BLaER1 (cell line): ENCODE data around the gene CRHR2.
"Not testable (repeated sequence)": the region's sequence is repeated elsewhere in the genome, so short reads cannot be mapped to it uniquely, and the experiment has no call there.

Source experiments
- H3K27ac ChIP-seq: shearing (Covaris generic); formaldehyde crosslinking; 2 replicates; pipeline ENCODE4 v1.8.1; 2022
- H3K27me3 ChIP-seq: shearing (Covaris generic); formaldehyde crosslinking; 2 replicates; pipeline ENCODE4 v1.8.1; 2022
- H3K36me3 ChIP-seq: shearing (Covaris generic); formaldehyde crosslinking; 2 replicates; pipeline ENCODE4 v1.8.1; 2022
- H3K4me1 ChIP-seq: shearing (Covaris generic); formaldehyde crosslinking; 2 replicates; pipeline ENCODE4 v1.8.1; 2022
- H3K4me2 ChIP-seq: shearing (Covaris generic); formaldehyde crosslinking; 2 replicates; pipeline ENCODE4 v1.8.1; 2022
- H3K4me3 ChIP-seq: shearing (Covaris generic); formaldehyde crosslinking; 2 replicates; pipeline ENCODE4 v1.8.1; 2022
- H3K9ac ChIP-seq: shearing (Covaris generic); formaldehyde crosslinking; 2 replicates; pipeline ENCODE4 v1.8.1; 2022
- H3K9me3 ChIP-seq: shearing (Covaris generic); formaldehyde crosslinking; 2 replicates; pipeline ENCODE4 v1.8.1; 2022
- H4K20me1 ChIP-seq: shearing (Covaris generic); formaldehyde crosslinking; 2 replicates; pipeline ENCODE4 v1.8.1; 2022
- Cebpa-rat ChIP-seq: shearing (Covaris generic); IDR thresholded peaks from 2 replicates; pipeline ENCODE4 v1.8.1; 2022

Gene CRHR2

DNA sequence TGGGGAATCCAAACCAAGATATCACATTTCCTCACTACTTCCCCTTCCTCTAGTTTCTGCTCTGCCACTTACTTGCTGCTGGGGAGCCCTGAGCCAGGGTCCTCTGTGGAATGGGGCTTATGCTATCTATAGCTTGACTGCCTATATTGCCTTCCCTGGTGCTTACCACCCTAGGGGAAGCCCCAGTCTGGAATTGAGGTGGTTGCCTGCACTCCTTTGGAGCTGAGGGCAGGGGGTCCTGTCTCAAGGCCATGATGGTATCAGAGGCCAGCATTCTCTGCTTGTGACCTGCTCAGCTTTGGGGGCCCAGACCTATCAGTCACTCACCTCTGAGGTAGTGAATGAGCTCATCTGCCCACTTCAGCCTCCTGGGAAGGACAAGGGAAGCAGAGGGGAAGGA, 40.4 kb upstream of the CRHR2 start:
- H3K27ac ChIP-seq, result no peak overlapping the region
- no peak for TF ChIP-seq Cebpa-rat

DNA sequence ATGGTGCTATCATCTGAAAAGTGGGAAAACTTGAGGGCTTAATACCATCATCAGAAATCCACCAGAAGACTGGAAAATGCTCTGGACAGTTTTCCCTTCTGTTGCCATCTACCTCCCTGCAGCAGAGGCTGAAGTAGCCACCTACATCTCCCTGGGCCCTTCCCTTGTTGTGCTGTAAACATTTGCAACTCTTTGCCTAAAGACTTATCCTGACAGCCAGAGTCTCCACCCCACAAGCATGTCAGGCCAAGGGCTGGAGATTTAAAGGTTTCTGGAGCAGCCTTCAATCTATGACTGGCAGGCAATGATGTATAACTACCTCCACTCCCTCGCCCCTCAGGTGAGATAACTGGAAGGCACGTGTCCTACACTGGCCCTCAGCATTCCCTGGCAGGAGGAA, 39.9 kb upstream of the CRHR2 start:
- Histone ChIP-seq H3K9ac (no peak overlapping the region), H3K4me2 (no peak overlapping the region), H3K4me1 (peaks cover 11% of the 10 kb centered on the region), H3K9me3 (peaks cover 30% of the 10 kb centered on the region), H3K36me3 (no peaks in the 10 kb centered on the region), H4K20me1 (no peaks in the 10 kb centered on the region), H3K27me3 (no peaks in the 10 kb centered on the region), H3K27ac (no peak overlapping the region), H3K4me3 (no peak overlapping the region)
- no peak for TF ChIP-seq Cebpa-rat

More for the DNA sequence above, 40.4 kb upstream of the CRHR2 start:
- Histone ChIP-seq H3K4me1 (peaks cover 16% of the 10 kb centered on the region), H3K4me2 (no peak overlapping the region), H3K9ac (no peak overlapping the region), H4K20me1 (no peaks in the 10 kb centered on the region), H3K9me3 (peaks cover 27% of the 10 kb centered on the region), H3K4me3 (no peak overlapping the region), H3K27me3 (no peaks in the 10 kb centered on the region), H3K36me3 (no peaks in the 10 kb centered on the region)

DNA sequence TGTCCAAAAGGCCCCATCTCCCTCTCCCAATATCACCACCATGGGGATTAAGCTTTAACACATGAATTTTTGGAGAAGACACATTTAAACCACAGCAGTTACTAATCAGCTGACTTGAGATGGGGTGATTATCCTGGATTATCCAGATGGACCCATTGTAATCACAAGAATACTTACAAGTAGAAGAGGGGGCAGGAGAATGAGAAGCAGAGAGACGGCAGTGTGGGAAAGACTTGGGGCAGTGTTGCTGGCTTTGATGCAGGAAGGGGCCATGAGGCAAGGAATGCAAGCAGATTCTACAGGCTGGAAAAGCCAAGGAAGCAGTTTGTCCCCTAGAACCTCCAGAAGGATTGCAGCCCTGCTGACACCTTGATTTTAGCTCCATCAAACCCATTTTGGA, 39.0 kb upstream of the CRHR2 start:
- Histone ChIP-seq H3K4me2 (no peak overlapping the region), H3K36me3 (no peaks in the 10 kb centered on the region), H3K4me3 (no peak overlapping the region), H3K4me1 (peaks cover under 1% of the 10 kb centered on the region), H3K27me3 (no peaks in the 10 kb centered on the region), H3K9ac (no peak overlapping the region), H3K27ac (no peak overlapping the region), H4K20me1 (no peaks in the 10 kb centered on the region), H3K9me3 (peaks cover 31% of the 10 kb centered on the region)
- no peak for TF ChIP-seq Cebpa-rat

DNA sequence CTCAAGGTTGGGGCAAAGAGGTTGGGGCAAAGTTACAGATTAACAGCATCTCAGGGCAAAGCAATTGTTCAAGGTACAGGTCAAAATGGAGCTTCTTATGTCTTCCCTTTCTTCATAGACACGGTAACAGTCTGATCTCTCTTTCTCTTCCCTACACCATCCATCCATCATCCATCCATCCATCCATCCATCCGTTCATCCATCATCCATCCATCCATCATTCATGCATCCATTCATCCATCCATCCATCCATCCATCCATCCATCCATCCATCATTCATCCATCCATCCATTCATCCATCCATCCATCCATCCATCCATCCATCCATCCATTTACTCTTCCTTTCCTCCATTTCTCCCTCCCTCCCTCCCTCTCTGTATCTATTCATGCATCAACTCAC, 37.2 kb upstream of the CRHR2 start:
- not testable (repeated sequence) for H3K4me3 ChIP-seq, H4K20me1 ChIP-seq

DNA sequence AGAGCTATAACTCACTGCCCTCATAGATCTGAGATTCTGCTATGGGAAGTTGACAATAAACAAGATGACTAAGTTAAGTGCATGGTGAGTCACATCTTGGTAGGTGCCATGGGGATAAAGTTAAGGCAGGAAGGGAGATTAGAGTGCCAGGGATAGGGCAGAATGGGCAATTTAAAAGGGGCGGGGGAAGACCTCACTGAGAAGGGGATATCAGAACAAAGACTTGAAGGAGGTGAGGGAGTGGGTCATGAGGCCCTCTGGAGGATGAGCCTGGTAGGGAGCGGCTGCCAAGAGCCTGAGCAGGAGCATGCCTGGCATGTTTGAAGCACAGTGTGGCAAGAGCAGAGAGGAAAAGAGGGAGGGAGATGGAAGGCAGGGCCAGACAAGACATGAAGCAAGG, 34.9 kb upstream of the CRHR2 start:
- Histone ChIP-seq H3K36me3 (no peaks in the 10 kb centered on the region), H3K9ac (no peak overlapping the region), H3K27ac (no peak overlapping the region), H3K4me2 (no peak overlapping the region), H3K4me3 (no peak overlapping the region), H3K27me3 (no peaks in the 10 kb centered on the region), H3K9me3 (peaks cover 31% of the 10 kb centered on the region), H4K20me1 (no peaks in the 10 kb centered on the region), H3K4me1 (no peaks in the 10 kb centered on the region)
- TF ChIP-seq Cebpa-rat, result no peak

More for the DNA sequence above, 37.2 kb upstream of the CRHR2 start:
- not testable (repeated sequence) for H3K4me1 ChIP-seq, H3K4me2 ChIP-seq, H3K27me3 ChIP-seq, H3K27ac ChIP-seq, H3K36me3 ChIP-seq, H3K9ac ChIP-seq
- peaks cover 31% of the 10 kb centered on the region for H3K9me3 ChIP-seq

DNA sequence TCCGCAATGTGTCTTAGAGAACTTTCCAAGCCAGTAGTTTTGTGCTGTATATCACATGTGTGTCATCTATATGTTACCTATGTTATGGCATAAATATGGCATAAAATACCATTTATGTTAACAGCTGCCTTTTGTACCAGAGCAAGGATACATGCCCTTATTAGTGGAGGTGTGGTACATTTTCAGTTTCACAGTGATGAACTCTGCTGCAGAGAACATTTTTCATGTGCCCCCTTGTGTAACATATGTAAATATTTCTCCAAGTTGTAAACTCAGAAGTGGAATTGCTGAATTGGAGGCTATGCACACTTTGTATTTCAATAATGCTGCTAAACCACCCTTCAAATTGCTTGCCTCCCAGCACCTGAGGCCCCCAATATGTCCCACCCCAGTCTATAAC, 31.9 kb upstream of the CRHR2 start:
- TF ChIP-seq Cebpa-rat, result no peak
- no peak overlapping the region for H3K27ac ChIP-seq
- H3K4me1 ChIP-seq, result no peaks in the 10 kb centered on the region
- H3K4me3 ChIP-seq, result no peak overlapping the region
- H3K4me2 ChIP-seq, result no peak overlapping the region
- H3K27me3 ChIP-seq, result no peaks in the 10 kb centered on the region
- H3K9me3 ChIP-seq, result peaks cover 18% of the 10 kb centered on the region
- no peaks in the 10 kb centered on the region for H3K36me3 ChIP-seq
- H4K20me1 ChIP-seq, result no peaks in the 10 kb centered on the region
- H3K9ac ChIP-seq, result no peak overlapping the region

DNA sequence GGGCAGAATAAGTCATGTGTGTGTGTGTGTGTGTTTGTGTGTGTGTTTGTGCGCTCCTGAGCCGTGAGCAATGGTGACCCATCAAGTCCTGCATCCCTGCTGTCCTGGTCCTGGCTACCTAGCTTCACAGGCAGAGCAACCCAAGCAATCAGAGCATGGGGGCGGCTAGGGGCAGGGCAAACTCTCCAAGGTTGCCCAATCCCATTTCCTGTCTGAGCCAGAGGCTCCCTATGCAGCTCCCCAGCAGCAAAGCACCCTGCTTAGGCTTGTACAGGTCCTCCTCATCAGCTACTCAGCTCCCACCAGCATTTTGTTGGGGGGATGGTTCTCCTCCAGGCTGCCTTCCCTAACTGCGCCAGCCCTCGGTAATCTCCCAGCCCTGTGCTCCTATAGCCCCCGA, 31.1 kb upstream of the CRHR2 start:
- no peak overlapping the region for H3K27ac ChIP-seq
- no peaks in the 10 kb centered on the region for H3K36me3 ChIP-seq
- no peak overlapping the region for H3K4me2 ChIP-seq
- no peaks in the 10 kb centered on the region for H4K20me1 ChIP-seq
- H3K27me3 ChIP-seq, result no peaks in the 10 kb centered on the region
- no peak overlapping the region for H3K9ac ChIP-seq
- no peaks in the 10 kb centered on the region for H3K4me1 ChIP-seq
- H3K4me3 ChIP-seq, result no peak overlapping the region
- H3K9me3 ChIP-seq, result peaks cover 11% of the 10 kb centered on the region
- TF ChIP-seq Cebpa-rat, result no peak

DNA sequence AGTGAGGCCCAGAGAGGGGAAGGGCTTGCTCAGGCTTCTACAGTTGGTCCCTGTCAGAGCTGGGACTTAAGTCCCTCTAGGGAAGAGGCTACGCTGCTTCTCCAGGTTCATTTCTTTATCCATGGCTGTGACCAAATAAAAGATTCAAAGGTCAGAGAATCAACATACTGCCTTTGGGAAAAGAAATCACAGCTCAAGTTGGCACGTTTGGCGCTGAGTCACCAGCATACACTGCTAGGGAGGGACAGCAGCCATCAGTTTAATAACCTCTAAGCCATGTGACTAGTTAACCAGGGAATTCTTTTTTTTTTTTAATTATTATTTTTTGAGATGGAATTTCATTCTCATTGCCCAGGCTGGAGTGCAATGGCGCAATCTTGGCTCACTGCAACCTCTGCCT, 28.4 kb upstream of the CRHR2 start:
- H3K4me3 ChIP-seq, result no peak overlapping the region
- no peaks in the 10 kb centered on the region for H4K20me1 ChIP-seq
- no peak overlapping the region for H3K9ac ChIP-seq
- no peaks in the 10 kb centered on the region for H3K9me3 ChIP-seq
- no peak for TF ChIP-seq Cebpa-rat
- no peaks in the 10 kb centered on the region for H3K27me3 ChIP-seq
- H3K36me3 ChIP-seq, result no peaks in the 10 kb centered on the region
- no peak overlapping the region for H3K4me2 ChIP-seq
- no peak overlapping the region for H3K27ac ChIP-seq
- no peaks in the 10 kb centered on the region for H3K4me1 ChIP-seq

DNA sequence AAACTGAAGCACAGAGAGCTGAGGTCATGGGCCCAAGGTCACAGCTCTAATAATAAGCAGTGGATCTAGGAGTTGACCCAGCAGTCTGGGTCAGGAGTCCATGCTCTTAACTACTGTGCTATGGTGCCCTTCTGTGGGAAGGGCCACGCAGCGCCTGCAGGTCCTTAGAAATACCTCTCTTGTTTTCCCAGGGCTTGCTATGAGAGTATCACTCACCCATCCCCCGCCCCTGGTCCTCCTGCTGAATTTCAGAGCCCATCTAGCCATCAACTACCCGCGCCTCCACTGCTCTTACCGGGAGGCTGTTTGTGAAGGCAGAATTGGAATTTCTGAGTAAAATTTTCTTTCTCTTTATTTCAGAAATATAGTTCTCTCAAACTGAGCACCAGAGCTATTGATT, 27.3 kb upstream of the CRHR2 start:
- Histone ChIP-seq H3K9ac (no peak overlapping the region), H3K27me3 (no peaks in the 10 kb centered on the region), H4K20me1 (no peaks in the 10 kb centered on the region), H3K4me1 (no peaks in the 10 kb centered on the region), H3K4me3 (no peak overlapping the region), H3K36me3 (no peaks in the 10 kb centered on the region), H3K9me3 (no peaks in the 10 kb centered on the region), H3K27ac (no peak overlapping the region), H3K4me2 (no peak overlapping the region)
- TF ChIP-seq Cebpa-rat, result no peak

DNA sequence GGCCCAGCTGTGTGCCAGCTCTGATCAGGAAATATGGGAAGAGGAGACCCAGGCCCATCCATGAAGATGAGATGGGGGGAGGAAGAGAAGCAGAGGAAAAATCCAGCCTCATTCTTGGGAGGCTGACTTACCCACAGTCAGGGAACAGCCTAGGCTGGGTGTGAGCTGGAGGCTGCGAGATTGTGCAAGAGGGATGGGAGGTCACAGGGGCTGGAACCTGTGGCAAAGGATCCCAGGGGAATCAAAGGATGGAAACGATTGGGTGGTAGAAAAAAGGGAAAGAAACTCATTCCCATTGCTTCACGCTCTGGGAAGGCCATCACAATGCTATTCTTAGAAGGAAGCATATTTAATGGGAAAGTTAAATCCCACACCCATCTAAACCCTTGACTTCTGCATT, 26.7 kb upstream of the CRHR2 start:
- no peaks in the 10 kb centered on the region for H3K4me1 ChIP-seq
- no peak overlapping the region for H3K9ac ChIP-seq
- no peak overlapping the region for H3K27ac ChIP-seq
- no peaks in the 10 kb centered on the region for H3K27me3 ChIP-seq
- no peak overlapping the region for H3K4me3 ChIP-seq
- no peak for TF ChIP-seq Cebpa-rat
- no peak overlapping the region for H3K4me2 ChIP-seq
- no peaks in the 10 kb centered on the region for H3K9me3 ChIP-seq
- no peaks in the 10 kb centered on the region for H4K20me1 ChIP-seq
- H3K36me3 ChIP-seq, result no peaks in the 10 kb centered on the region

DNA sequence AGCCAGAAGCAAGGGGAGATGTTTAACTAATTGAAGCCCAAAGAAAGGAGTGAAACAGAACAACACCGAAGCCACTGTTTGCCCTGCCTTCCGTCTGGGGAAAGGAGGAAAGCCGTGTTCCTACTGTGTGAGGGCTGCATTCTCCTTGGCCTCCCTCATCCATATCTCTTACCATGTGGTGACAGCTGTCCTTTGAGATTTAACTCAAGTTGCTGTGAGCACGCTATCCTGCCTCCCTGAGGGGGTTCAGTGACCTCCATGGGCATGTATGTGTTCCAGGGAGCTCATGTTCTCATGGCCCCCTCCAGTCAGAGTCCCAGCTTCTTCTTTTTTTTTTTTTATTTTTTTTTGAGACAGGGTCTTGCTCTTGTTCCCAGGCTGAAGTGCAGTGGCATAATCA, 26.2 kb upstream of the CRHR2 start:
- Histone ChIP-seq H3K36me3 (no peaks in the 10 kb centered on the region), H3K4me3 (no peak overlapping the region), H3K27me3 (no peaks in the 10 kb centered on the region), H3K4me1 (no peaks in the 10 kb centered on the region), H3K9me3 (no peaks in the 10 kb centered on the region), H3K4me2 (no peak overlapping the region), H3K9ac (no peak overlapping the region), H3K27ac (no peak overlapping the region), H4K20me1 (no peaks in the 10 kb centered on the region)
- no peak for TF ChIP-seq Cebpa-rat
